CD14-positive monocyte (primary cell): ENCODE results near the gene NAALADL1. TPM values are rescaled to one million over a fixed set of nuclear protein-coding genes. Genes with fewer than 3 reads are reported as not detected.

Experiments used
- DNase-seq, 3 donors: peaks; one replicate each; pipeline ENCODE4 v3.0.0-alpha.2; 2011 to 2022
- H2AFZ ChIP-seq: 2 replicates; pipeline ENCODE4 v1.6.0; 2012; ENCODE audit warnings: mild to moderate bottlenecking, low read depth, low read length, inconsistent platforms; ENCODE audit not compliant: insufficient read depth, poor library complexity, severe bottlenecking
- H3K27ac ChIP-seq, 2 donors: 1 replicate in 1 of 2; 2 replicates in 1 of 2; pipeline ENCODE4 v1.5.1; 2012 to 2013; ENCODE audit warnings: low read length in 2 of 2, control low read depth in 1 of 2, inconsistent platforms in 1 of 2, low read depth in 1 of 2, mild to moderate bottlenecking in 1 of 2
- H3K27me3 ChIP-seq, 2 donors: one replicate each; pipeline versions ENCODE4 v1.6.0 to v1.6.1; 2011 to 2013; ENCODE audit warnings: low read length in 2 of 2; ENCODE audit not compliant: control insufficient read depth in 2 of 2, insufficient read depth in 2 of 2
- H3K36me3 ChIP-seq, 2 donors: replicated peaks in 1 of 2; 1 replicate in 1 of 2; 2 replicates in 1 of 2; pipeline versions ENCODE4 v1.5.1 to v1.6.1; 2012 to 2013; ENCODE audit warnings: low read length in 2 of 2, control low read depth in 1 of 2, inconsistent platforms in 1 of 2, mild to moderate bottlenecking in 1 of 2; ENCODE audit not compliant: insufficient read depth in 2 of 2, control insufficient read depth in 1 of 2
- H3K4me1 ChIP-seq, 2 donors: 1 replicate in 1 of 2; 2 replicates in 1 of 2; pipeline versions ENCODE4 v1.5.1 to v1.6.1; 2012 to 2013; ENCODE audit warnings: low read length in 2 of 2, control low read depth in 1 of 2, inconsistent platforms in 1 of 2, mild to moderate bottlenecking in 1 of 2, moderate library complexity in 1 of 2; ENCODE audit not compliant: insufficient read depth in 2 of 2, control insufficient read depth in 1 of 2
- H3K4me2 ChIP-seq: replicated peaks from 2 replicates; pipeline ENCODE3; 2012; ENCODE audit warnings: low read length, moderate library complexity, mild to moderate bottlenecking; ENCODE audit not compliant: poor library complexity, severe bottlenecking; ENCODE audit errors: extremely low read depth
- H3K4me3 ChIP-seq, 3 experiments: fragments of 200-600 bp in 1 of 3; sonication (generic) in 1 of 3; replicated peaks in 1 of 3; 1 replicate in 2 of 3; 2 replicates in 1 of 3; pipeline ENCODE4 v1.5.1; 2011 to 2013; ENCODE audit warnings: low read length in 3 of 3, mild to moderate bottlenecking in 3 of 3, control low read depth in 2 of 3, low read depth in 2 of 3, inconsistent platforms in 1 of 3, moderate library complexity in 1 of 3
- H3K79me2 ChIP-seq: 2 replicates; pipeline ENCODE4 v1.6.0; 2012; ENCODE audit warnings: mild to moderate bottlenecking, control low read depth, inconsistent platforms, low read length, moderate library complexity; ENCODE audit not compliant: insufficient read depth
- H3K9ac ChIP-seq: 2 replicates; pipeline ENCODE4 v1.6.0; 2017; ENCODE audit warnings: low read length, mild to moderate bottlenecking; ENCODE audit not compliant: insufficient read depth, poor library complexity, severe bottlenecking
- H3K9me3 ChIP-seq, 2 donors: replicated peaks in 1 of 2; 1 replicate in 1 of 2; 2 replicates in 1 of 2; pipeline versions ENCODE4 v1.5.1 to v1.6.1; 2012 to 2013; ENCODE audit warnings: low read length in 2 of 2, control low read depth in 1 of 2; ENCODE audit not compliant: control insufficient read depth in 1 of 2, insufficient read depth in 1 of 2
- H4K20me1 ChIP-seq: 2 replicates; pipeline ENCODE4 v1.6.0; 2012; ENCODE audit warnings: mild to moderate bottlenecking, low read length, control low read depth, moderate library complexity; ENCODE audit not compliant: insufficient read depth
- H3K27ac Mint-ChIP-seq, 7 donors: one replicate each; pipeline ENCODE4 v1.8.0; 2020; ENCODE audit warnings: mild to moderate bottlenecking in 7 of 7, mixed read lengths in 7 of 7, moderate library complexity in 6 of 7, inconsistent platforms in 2 of 7
- H3K27me3 Mint-ChIP-seq, 3 donors: one replicate each; pipeline ENCODE4 v1.8.0; 2021 to 2022; ENCODE audit warnings: low read depth in 3 of 3, mild to moderate bottlenecking in 3 of 3, mixed read lengths in 3 of 3, moderate library complexity in 3 of 3, inconsistent platforms in 1 of 3
- H3K36me3 Mint-ChIP-seq, 2 donors: one replicate each; pipeline ENCODE4 v1.8.0; 2020; ENCODE audit warnings: mixed read lengths in 2 of 2, inconsistent platforms in 1 of 2, mild to moderate bottlenecking in 1 of 2
- H3K4me1 Mint-ChIP-seq: one replicate; pipeline ENCODE4 v1.8.0; 2020; ENCODE audit warnings: mild to moderate bottlenecking, mixed read lengths
- H3K4me3 Mint-ChIP-seq, 2 donors: one replicate each; pipeline ENCODE4 v1.8.0; 2020; ENCODE audit warnings: mild to moderate bottlenecking in 2 of 2, mixed read lengths in 2 of 2, moderate library complexity in 1 of 2
- H3K9me3 Mint-ChIP-seq, 7 donors: one replicate each; pipeline ENCODE4 v1.8.0; 2020 to 2022; ENCODE audit warnings: mixed read lengths in 7 of 7, mild to moderate bottlenecking in 6 of 7, moderate library complexity in 6 of 7, inconsistent platforms in 2 of 7
- CTCF ChIP-seq: fragments of 200-600 bp; IDR thresholded peaks from one replicate; pipeline ENCODE4 v1.8.0; 2022; ENCODE audit warnings: antibody characterized with exemption, mild to moderate bottlenecking
- WGBS: methylation state at CpG from one replicate; pipeline ENCODE4 v1.1.5; 2013; ENCODE audit warnings: missing lambda C conversion rate; ENCODE audit not compliant: insufficient coverage; 5-methylcytosine and 5-hydroxymethylcytosine counted together
- intact Hi-C, 2 donors: fragments of 100-400 bp; cut with micrococcal nuclease; formaldehyde crosslinking; loops; one replicate each; pipeline versions ENCODE4 v1.15.0 to v1.15.1; 2023
- polyA plus RNA-seq, 3 donors: library from polyadenylated mRNA; depleted of rRNA in 1 of 3; unstranded in 2 of 3; stranded (reverse) in 1 of 3; fragments of 300-500 nt in 2 of 3; fragments of >200 nt in 1 of 3; fragmentation: Illumina TruSeq in 2 of 3; gene quantifications; 1 replicate in 2 of 3; 2 replicates in 1 of 3; pipeline ENCODE4 v1.2.3, GENCODE V29; 2012 to 2021

Gene NAALADL1
- polyA plus RNA-seq, 3 donors: 11.1 to 20.1 (median 20.1) TPM

GRCh38 chr11:65056999-65057398, 1.4 kb downstream of the NAALADL1 start:
- H3K36me3 ChIP-seq: no peaks in the 10 kb centered on the region
- Mint-ChIP-seq H3K4me1 (peaks cover 33% of the 10 kb centered on the region), H3K27ac (no peak overlapping the region), H3K4me3 (no peak overlapping the region), H3K27me3 (peaks cover 9 to 16% (median 14%) of the 10 kb centered on the region in 3 donors), H3K9me3 (peaks cover 0 to 5% (median 1%) of the 10 kb centered on the region in 7 donors), H3K36me3 (no peaks in the 10 kb centered on the region)
- TF ChIP-seq CTCF: no peak
- H3K4me2 ChIP-seq: no peak overlapping the region
- H3K27me3 ChIP-seq: no peaks in the 10 kb centered on the region
- H2AFZ ChIP-seq: no peak overlapping the region
- intact Hi-C loops: no loop called here
- H3K4me3 ChIP-seq: no peak overlapping the region
- H3K79me2 ChIP-seq: no peaks in the 10 kb centered on the region
- no peaks in the 10 kb centered on the region for H3K9me3 ChIP-seq
- no peak overlapping the region for H3K9ac ChIP-seq
- no peak for DNase-seq
- no peaks in the 10 kb centered on the region for H4K20me1 ChIP-seq
- H3K27ac ChIP-seq: no peak overlapping the region
- peaks cover 5 to 12% of the 10 kb centered on the region in 2 donors for H3K4me1 ChIP-seq
- whole genome bisulfite sequencing: 92% methylated on average over 2 of the region's 6 CpGs

DNA sequence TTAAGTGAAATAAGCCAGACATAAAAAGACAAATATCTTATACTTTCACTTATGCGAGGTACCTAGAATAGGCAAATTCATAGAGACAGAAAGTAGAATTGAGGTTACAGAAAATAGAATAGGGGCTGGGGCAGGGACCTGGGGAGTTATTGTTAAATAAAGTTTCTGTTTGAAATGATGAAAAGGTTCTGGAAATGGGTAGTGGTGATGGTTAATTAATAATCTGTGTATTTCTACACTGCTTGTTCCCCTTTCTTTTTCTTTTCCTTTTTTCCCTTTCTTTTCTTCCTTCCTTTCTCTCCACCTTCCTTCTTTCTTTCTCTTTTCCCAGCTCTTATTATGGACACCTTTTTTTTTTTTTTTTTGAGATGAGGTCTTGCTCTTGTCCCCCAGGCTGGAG, 2.8 kb downstream of the NAALADL1 start:
- Mint-ChIP-seq H3K27ac (no peak overlapping the region), H3K4me3 (no peak overlapping the region), H3K9me3 (peaks cover 0 to 5% (median 0%) of the 10 kb centered on the region in 7 donors), H3K4me1 (peaks cover 20% of the 10 kb centered on the region), H3K27me3 (peaks cover 5 to 12% (median 8%) of the 10 kb centered on the region in 3 donors), H3K36me3 (no peaks in the 10 kb centered on the region)
- H3K9me3 ChIP-seq: no peaks in the 10 kb centered on the region
- no peak overlapping the region for H3K27ac ChIP-seq
- TF ChIP-seq CTCF: no peak
- H3K36me3 ChIP-seq: no peaks in the 10 kb centered on the region
- H3K27me3 ChIP-seq: no peaks in the 10 kb centered on the region
- no peaks in the 10 kb centered on the region for H4K20me1 ChIP-seq
- no peaks in the 10 kb centered on the region for H3K79me2 ChIP-seq
- no peak overlapping the region for H3K4me2 ChIP-seq
- DNase-seq: no peak
- no peak overlapping the region for H2AFZ ChIP-seq
- intact Hi-C loops: no loop called here
- no CpG with 5 or more reads among the region's 1 CpG for WGBS
- H3K4me3 ChIP-seq: no peak overlapping the region
- no peak overlapping the region for H3K9ac ChIP-seq
- H3K4me1 ChIP-seq: peaks cover 3 to 9% of the 10 kb centered on the region in 2 donors
